ENCODE data around the gene BACH2.
A peak's percentile ranks its signal among the peaks of the same experiment; 100 is the strongest.

BACH2 gene

GRCh38 chr6:89940225-89941027, 356.2 kb downstream of the BACH2 start:
- Histone ChIP-seq H3K4me1 (ENCODE audit: insufficient read depth, poor library complexity, severe bottlenecking) (peaks cover 4% of the 10 kb centered on the region), H3K27ac (ENCODE audit: poor library complexity, severe bottlenecking) (no peak overlapping the region), H3K4me3 (ENCODE audit: severe bottlenecking) (no peak overlapping the region), H3K36me3 (ENCODE audit: low read depth) (no peaks in the 10 kb centered on the region), H3K27me3 (ENCODE audit: insufficient read depth, poor library complexity, severe bottlenecking) (no peaks in the 10 kb centered on the region), H3K9me3 (ENCODE audit: severe bottlenecking) (no peaks in the 10 kb centered on the region)
- TF ChIP-seq CTCF (IDR thresholded peaks at IDR 0.05; ENCODE audit: poor library complexity, severe bottlenecking), result peak; percentile 87
- ATAC-seq (ENCODE audit: low read depth) (peak; percentile 97), DNase-seq (ENCODE audit: low spot score) (no peak)

GRCh38 chr6:89939144-89939543, 357.5 kb downstream of the BACH2 start:
- H3K4me1 ChIP-seq (ENCODE audit: insufficient read depth, poor library complexity, severe bottlenecking), result peaks cover 4% of the 10 kb centered on the region
- no peak for ATAC-seq (ENCODE audit: low read depth)
- no peaks in the 10 kb centered on the region for H3K27me3 ChIP-seq (ENCODE audit: insufficient read depth, poor library complexity, severe bottlenecking)
- H3K27ac ChIP-seq (ENCODE audit: poor library complexity, severe bottlenecking), result no peak overlapping the region
- no peak for DNase-seq (ENCODE audit: low spot score)
- no peaks in the 10 kb centered on the region for H3K9me3 ChIP-seq (ENCODE audit: severe bottlenecking)
- no peak overlapping the region for H3K4me3 ChIP-seq (ENCODE audit: severe bottlenecking)
- H3K36me3 ChIP-seq (ENCODE audit: low read depth), result no peaks in the 10 kb centered on the region
- no peak for TF ChIP-seq CTCF (IDR thresholded peaks at IDR 0.05; ENCODE audit: poor library complexity, severe bottlenecking)

GRCh38 chr6:89938014-89938413, 358.6 kb downstream of the BACH2 start:
- Histone ChIP-seq H3K4me3 (ENCODE audit: severe bottlenecking) (no peak overlapping the region), H3K9me3 (ENCODE audit: severe bottlenecking) (no peaks in the 10 kb centered on the region), H3K27me3 (ENCODE audit: insufficient read depth, poor library complexity, severe bottlenecking) (no peaks in the 10 kb centered on the region), H3K27ac (ENCODE audit: poor library complexity, severe bottlenecking) (no peak overlapping the region), H3K4me1 (ENCODE audit: insufficient read depth, poor library complexity, severe bottlenecking) (peaks cover 4% of the 10 kb centered on the region), H3K36me3 (ENCODE audit: low read depth) (no peaks in the 10 kb centered on the region)
- DNase-seq (ENCODE audit: low spot score) (no peak), ATAC-seq (ENCODE audit: low read depth) (no peak)
- no peak for TF ChIP-seq CTCF (IDR thresholded peaks at IDR 0.05; ENCODE audit: poor library complexity, severe bottlenecking)

- Histone ChIP-seq H3K27me3 (ENCODE audit: insufficient read depth, poor library complexity, severe bottlenecking) (no peaks in the 10 kb centered on the region), H3K27ac (ENCODE audit: poor library complexity, severe bottlenecking) (no peak overlapping the region), H3K4me1 (ENCODE audit: insufficient read depth, poor library complexity, severe bottlenecking) (peaks cover 4% of the 10 kb centered on the region), H3K9me3 (ENCODE audit: severe bottlenecking) (no peaks in the 10 kb centered on the region), H3K36me3 (ENCODE audit: low read depth) (no peaks in the 10 kb centered on the region), H3K4me3 (ENCODE audit: severe bottlenecking) (no peak overlapping the region)
- TF ChIP-seq CTCF (IDR thresholded peaks at IDR 0.05; ENCODE audit: poor library complexity, severe bottlenecking), result no peak
- ATAC-seq (ENCODE audit: low read depth) (no peak), DNase-seq (ENCODE audit: low spot score) (no peak)
Measured at GRCh38 chr6:89936177-89936576, 360.5 kb downstream of the BACH2 start.

- H3K4me3 ChIP-seq (ENCODE audit: severe bottlenecking), result no peak overlapping the region
- ATAC-seq (ENCODE audit: low read depth), result no peak
- H3K36me3 ChIP-seq (ENCODE audit: low read depth), result no peaks in the 10 kb centered on the region
- H3K27me3 ChIP-seq (ENCODE audit: insufficient read depth, poor library complexity, severe bottlenecking), result no peaks in the 10 kb centered on the region
- no peaks in the 10 kb centered on the region for H3K9me3 ChIP-seq (ENCODE audit: severe bottlenecking)
- no peaks in the 10 kb centered on the region for H3K4me1 ChIP-seq (ENCODE audit: insufficient read depth, poor library complexity, severe bottlenecking)
- TF ChIP-seq CTCF (IDR thresholded peaks at IDR 0.05; ENCODE audit: poor library complexity, severe bottlenecking), result no peak
- DNase-seq (ENCODE audit: low spot score), result no peak
- H3K27ac ChIP-seq (ENCODE audit: poor library complexity, severe bottlenecking), result no peak overlapping the region
Measured at GRCh38 chr6:89934685-89935366, 361.8 kb downstream of the BACH2 start.
